NCI-H345 (cell line): Measurements from ENCODE around the gene NCOA5.
A peak's percentile ranks its signal among the peaks of the same experiment; 100 is the strongest.

ENCODE experiments used
- DNase-seq: peaks from one replicate; lab custom pipeline; 2025; lab: John Stamatoyannopoulos, UW

The NCOA5 gene

DNA sequence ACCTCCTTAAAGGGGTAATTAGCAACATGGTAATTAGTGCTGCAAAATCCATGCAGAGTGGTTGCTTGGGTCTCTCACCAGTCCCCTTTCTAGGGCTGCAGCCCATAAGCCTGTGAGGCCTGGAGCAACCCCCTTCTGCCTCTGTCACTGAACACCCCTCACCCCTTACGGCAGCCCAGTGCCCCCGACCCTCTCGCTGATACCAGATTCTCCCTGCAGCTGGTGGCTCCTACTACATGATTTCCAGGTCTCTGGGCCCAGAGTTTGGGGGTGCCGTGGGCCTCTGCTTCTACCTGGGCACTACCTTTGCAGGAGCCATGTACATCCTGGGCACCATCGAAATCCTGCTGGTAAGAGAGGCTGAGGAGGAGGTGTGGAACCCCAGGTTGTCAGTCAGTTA, 52.7 kb downstream of the NCOA5 start:
- no peak for DNase-seq

DNA sequence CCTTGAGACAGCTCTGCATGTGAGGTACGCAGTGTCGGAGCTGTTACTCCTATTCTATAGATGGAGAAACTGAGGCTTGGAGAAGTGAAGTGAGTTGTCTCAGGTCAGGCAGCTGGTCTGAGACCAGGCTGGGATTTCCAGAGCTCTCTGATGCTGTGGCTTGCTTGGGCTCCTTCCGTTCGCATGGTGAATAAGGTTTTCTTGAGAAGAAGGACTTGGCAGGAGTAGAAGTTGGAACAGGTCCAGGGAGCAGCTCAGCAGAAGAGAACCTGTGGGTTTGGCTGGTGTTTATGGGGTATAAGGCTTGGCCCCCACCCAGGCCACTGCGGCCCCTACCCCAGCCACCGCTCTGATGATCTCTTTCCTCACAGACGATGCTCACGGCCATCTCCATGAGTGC, 53.4 kb downstream of the NCOA5 start:
- no peak for DNase-seq

DNA sequence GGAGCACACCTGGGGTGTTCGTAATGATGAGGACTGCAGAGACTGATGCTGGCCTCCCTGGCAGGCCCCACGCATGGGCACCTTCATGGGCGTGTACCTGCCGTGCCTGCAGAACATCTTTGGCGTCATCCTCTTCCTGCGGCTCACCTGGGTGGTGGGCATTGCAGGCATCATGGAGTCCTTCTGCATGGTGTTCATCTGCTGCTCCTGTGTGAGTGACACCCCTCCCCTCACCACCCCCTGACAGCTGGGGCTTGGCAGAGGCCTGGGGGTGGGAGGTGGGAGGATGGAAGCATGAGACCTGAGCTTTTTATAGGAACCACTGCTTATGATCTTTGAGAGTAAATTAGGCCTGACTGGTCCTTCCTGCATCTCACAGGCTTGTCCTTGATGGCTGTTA, 54.0 kb downstream of the NCOA5 start:
- DNase-seq, result peak; percentile 38

DNA sequence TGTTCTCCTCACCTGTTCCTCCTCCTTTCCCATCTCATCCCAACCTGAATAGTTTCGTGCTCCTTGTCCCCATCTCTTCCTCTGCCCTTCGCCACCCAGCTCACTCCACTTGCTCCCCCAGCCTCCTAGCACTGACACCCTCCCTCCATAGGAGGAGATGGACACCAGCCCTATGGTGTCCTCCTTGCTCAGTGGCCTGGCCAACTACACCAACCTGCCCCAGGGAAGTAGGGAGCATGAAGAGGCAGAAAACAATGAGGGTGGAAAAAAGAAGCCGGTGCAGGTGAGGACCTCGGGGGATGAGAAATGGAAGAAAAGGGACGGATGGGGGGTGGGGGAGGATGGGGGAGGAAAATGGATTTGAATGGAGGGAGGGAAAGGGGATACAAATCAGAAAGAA, 54.5 kb downstream of the NCOA5 start:
- DNase-seq, result no peak

DNA sequence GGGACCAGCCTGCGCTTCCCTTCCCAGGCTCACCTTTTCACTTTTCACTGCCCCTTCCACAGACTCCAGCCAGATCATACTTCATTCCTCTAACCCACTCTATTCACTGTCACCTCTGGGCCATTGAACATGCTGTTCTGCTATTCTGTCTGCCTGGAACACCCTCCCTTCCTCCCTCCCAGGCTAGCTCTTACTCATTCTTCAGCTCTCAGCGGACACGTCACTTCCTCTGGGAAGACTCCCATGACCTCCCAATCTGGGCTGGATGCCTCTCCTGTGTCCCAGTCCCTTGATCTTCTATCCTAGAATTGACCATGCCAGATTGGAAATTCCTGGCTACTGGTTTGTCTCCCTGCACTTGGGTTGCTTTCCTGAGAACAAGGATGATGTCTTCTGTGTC, 55.7 kb downstream of the NCOA5 start:
- DNase-seq, result no peak

DNA sequence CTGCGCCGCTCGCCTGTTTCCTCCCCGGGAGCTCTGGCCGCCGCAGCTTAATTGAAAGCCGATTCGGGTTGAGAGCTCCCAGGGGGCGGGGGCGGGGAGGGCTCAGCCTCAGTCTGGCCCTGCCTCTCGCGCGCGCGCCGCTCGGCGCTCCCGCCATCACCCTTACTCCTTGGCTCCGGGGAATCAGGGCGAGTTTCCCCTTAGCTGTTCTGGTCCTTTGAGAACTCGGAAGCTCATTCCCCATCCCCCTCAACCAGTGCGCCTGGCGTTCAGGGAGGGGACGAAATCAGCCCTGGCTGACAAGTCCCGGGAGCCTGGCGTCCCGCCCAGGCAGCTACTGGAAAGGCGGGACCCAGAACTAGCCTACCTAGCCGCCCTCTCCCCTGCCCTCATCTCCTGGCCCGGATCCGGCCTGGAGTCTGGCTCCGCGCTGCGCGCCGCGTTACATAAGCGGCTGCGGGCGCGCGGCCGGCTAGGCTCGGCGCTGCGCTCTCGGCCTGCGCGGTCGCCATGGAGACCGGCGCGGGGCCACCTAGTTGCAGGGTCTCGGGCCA, 58.0 kb downstream of the NCOA5 start:
- DNase-seq, result peak; percentile 86

DNA sequence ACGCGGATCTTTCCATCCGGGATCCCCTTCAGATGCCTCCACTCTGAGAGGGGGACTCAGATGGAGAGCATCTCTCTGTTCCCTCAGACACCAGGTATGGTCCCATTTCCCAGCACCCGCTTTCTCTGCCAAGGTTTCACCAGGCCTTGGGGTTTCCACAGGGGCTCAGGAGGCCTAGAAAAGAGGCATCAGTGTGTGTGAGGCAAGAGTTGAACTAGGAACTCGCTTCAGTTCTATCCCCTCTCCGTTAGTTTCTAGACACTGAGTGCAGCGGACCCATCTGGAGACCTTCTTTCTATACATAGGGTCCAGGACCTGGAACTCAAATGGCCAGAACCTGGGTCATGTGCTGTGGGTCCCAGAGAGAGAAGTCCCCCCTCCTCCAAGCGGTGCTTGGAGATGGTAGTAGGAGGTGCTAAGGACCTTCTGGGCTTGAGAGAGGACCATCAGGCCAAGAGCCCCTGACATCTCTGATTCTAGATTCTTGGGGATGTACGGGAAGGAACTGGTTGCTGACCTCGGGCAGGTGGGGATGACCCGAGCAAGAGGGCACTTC, 58.7 kb downstream of the NCOA5 start:
- DNase-seq, result no peak

DNA sequence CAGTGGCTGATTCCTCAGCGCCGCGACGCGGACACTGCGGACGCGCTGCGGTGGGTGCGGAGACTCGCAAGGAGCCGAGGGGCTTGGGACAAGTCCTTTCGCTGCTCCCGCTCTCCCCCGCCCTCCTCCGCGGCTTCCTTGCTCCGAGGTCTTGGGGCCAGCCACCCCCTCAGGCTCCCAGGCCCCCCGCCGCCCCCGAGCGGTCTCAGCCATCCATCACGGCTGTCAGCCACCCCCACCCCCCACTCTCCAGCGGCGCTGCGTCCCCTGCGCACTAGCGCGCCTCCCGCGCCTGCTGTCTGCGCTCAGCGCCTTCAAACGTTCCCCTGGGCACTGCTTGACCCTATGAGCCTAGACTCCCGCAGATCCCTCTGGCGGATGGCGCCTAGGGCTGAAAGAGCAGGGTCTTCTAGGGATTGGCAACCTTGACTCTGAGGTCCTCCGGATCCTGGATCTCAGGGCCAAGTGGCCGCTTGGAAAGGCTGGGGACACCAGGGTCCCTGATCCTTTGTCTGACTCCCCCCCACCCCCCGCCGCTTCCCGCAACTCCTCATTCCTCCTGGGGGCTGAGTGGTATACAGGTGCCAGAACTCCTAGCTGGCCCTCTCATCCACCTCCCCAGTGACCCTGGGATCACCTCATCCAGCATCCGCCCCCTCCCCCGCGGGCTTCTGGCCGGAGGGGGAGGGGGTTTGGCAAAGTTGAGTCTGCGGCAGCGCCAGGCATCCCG, 59.3 kb downstream of the NCOA5 start:
- peak; percentile 16 for DNase-seq

DNA sequence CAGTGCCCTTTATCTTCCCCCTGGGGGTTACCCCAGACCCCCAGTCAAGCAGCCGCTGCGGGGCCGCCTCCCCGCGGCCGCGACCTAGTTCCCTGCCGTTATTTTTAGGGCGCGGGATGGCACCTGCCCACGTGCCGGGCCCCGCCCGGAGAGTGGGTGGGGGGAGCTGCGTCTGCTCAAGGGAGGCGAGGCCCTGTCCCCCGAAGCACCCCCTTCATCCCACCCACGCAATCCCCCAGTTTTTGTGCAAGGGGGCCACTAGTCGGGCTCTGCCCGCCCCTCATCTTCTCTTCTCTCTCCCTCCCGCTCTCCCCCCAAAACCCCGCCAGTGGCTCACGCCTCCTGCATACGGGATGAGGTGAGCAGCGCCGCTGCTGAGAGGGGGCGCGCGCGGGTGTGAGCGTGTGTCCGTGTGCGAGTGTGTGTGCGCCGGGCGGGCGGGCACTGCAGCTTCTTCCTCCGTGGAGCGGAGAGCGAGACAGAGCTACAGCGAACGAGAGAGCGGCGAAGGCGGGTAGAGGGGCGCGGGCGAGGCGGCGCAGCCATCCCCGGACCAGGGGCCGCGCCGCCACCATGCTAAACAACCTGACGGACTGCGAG, 60.9 kb downstream of the NCOA5 start, which contains the start of gene SLC12A5:
Gene SLC12A5, plus strand, starts transcription at position 444 of the 600 bp plus-strand sequence. Its CDS starts 130 bp downstream, at position 574.
- no peak for DNase-seq

DNA sequence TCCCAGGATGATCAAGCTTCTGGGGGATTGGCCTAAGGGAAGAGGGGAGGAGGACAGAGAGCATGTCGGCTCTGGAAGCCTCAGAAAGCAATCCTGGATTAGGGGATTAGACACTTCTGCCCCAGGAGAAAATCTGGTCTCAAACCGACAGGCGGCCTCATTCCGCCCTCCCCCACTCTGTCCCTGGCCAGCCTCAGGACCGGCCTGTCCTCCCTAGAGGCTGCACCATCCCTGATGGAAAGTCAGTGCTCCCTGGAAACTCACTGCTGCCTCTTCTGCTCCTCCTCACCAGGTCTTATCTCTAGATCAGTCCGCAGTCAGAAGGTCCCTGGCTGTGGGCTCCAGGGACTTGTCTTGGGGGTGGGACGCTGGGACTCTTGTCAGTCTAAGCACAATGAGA, 61.7 kb downstream of the NCOA5 start:
- DNase-seq, result no peak

DNA sequence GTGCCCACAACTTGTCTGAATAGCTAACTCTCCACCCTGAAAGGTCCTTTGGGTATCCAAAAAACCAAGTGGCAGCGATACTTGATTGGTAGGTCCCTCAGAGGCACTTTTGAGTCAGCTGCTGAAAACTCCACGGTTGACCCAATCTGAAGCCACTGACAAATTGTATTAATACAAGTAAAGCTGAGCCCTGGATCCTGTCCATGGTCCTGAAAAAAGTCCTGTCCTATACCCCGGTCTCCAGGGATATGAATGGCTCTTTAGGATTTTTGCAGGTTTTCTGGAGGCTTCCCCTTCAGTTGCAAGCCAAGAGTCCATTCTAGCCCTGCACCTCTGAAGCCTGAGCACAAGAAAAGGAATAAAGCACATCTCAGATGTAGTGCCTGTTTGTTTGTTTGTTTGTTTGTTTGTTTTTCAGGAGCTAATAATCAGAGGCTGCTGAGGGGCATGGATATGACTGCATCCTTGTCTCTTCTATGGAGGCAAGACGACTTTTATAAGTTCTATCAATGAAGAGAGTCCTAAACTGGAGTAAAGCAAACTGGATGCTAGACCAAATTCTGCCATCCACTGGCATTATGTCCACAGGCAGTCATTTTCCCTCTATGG, 62.4 kb downstream of the NCOA5 start:
- no peak for DNase-seq

DNA sequence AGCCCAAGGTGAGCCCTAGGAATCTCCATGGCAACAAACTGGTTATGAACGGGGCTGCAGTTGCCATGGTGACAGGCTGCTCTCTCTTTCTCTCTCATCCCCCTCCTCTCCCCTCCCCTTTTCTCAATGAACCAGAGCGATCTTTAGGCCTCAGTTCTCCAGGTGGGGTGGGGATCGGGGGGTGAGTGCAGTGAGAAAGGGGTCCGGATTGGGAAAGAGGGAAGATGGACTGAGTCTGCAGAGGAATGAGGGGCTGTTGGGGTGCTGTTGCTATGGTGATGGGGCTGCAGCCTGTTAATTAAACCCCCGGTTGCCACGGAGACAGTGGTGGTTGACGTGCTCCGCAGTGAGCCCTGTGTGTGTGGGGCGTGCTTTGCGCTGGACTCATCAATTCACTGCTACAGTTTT, 64.4 kb downstream of the NCOA5 start:
- DNase-seq, result no peak

DNA sequence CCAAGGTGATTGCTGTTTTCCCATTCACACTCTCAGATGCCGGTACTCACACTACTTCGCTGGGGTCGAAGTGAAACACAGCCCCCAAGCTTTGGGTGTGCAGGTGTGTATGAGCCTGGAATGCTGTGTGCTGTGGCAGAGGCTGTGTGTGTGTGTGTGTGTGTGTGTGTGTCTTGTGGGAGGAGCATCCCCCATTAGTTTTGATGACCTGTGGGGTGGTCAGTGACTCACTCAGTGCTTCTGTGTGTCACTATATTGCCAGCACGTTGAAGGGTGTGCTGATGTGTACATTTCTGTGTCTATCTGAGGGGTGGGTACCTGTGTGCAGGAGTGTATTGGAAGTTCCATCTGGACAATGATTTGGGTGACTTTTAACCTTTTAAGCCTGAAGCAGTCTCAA, 65.8 kb downstream of the NCOA5 start:
- DNase-seq, result no peak

DNA sequence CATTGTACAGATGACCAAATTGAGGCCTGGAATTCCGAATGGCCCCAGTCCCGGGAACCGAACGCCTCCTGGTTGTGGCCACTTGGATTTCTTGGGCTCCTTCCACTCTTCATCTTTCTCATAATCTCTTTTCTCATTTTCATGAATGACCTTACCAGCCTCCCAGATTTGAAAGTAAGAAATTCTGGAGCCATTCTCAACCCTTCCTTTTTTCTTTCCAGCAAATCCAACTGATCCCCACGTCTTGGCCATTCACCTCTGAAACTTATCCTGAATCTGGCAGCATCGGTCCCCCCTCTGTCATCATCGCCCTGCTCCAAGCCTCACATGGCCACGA, 66.6 kb downstream of the NCOA5 start:
- DNase-seq, result no peak

DNA sequence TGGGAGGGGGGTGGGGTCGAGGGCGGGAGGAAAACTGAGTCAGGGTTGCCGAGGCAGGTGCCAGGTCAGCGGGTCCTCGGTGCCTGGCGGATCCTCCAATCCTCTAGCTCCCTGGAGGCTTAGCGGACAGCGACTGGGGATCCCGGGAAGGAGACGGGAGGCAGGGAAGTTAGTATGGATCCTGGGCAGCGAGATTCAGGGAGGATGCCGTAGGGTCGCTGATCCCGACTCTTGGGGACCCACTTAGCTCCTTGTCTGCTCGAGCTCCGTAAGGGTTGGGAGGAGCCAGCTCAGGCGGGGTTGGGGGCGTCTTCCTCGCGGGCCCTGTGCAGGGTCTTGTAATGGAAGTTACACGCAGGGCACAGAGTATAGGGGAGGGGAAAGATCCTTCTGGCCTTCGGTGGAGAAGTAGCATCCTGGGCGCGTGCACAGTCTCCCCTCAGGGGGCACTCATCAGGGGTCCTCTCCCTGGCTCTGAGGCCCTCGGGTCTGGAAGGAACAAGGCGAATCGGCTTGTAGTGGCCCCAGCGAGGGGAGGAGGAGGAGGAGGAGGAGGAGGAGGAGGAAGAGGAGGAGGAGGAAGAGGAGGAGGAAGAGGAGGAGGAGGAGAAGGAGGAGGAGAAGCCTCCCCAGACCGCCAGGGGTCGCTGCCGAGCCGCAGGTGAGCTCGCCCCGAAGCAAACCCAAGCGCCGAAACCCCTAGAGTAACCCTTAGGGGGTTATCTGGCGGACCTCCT, 67.2 kb downstream of the NCOA5 start:
- DNase-seq, result peak; percentile 68

DNA sequence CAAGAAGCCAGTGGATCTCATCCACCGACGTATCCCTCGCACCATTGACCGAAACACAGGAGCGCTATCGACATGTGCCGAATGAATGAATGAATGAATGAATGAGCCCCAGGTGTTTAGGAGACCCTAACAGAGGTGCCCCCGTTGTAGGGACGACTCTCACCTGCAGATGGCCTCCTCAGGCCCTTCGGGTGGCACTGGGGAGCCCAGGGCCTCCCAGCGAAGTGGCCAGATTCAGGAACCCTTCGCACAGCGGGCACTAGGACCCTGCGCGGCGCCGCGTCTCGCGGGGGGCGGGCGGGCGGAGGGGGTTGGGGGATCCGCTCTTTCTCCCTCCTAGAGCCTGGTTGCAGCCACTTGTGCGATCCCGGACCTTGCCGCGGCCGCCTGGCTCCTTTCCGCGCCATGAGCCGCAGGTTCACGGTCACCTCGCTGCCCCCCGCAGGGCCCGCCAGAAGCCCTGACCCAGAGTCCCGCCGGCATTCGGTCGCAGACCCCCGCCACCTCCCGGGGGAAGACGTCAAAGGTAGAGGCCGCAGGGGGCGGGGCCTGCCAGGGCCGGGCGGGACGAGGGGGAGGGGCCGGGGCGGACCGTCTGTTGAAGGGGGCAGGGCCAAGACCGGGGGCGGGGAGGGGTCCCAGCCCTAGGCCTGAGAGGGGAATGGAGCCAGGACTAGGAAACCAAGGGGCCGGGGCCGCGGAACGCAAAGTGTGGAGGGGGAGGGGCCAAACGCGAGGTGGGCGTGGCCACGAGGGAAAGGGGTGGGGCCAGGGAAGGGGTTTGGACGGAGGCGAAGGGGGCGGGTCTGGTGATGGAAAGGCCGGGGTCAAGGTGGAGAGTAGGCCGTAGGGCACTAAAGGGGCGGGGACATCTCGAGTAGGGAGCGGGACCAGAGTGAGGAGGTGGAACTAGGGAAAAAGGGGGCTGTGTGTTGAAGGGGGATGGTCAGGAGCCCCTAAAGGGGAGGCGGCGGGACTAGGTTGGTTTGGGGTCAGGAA, 68.1 kb downstream of the NCOA5 start:
- DNase-seq, result peak; percentile 93

DNA sequence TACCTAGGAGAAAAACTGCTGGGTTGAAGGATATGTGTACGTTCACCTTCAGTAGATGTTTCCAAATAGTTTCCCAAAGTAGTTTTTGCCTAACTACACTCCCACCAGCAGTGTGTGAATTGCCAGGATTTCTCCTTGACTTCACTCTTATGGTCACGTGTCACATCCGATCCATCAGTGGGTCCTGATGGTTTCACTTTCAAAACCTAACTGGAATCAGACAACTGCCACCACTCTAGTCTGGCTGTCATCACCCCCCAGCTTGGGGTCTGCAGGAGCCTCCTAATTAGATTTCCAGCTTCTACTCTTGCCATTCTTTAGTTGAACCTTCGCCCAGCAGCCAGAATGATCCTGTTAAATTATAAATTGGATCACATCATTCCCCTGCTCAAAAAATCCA, 69.2 kb downstream of the NCOA5 start:
- DNase-seq, result no peak

DNA sequence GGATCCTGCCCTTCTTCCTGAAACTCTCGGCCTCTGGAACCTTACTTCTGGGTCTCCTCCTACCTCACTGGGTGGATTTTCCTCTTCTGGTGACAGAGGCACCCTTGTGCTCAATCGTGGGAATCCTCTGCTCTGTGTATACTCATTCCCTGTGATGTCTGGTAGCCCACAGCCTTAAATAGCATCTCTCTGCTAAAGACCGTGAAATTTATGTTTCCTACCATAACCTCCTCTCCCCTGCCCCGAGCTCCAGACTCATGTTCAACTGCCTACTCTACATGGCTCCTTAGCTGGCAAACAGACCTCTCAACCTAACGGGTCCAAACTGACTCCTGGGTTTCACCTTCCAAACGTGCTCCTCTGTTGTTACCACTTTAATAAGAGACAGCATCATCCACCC, 71.2 kb downstream of the NCOA5 start:
- no peak for DNase-seq

DNA sequence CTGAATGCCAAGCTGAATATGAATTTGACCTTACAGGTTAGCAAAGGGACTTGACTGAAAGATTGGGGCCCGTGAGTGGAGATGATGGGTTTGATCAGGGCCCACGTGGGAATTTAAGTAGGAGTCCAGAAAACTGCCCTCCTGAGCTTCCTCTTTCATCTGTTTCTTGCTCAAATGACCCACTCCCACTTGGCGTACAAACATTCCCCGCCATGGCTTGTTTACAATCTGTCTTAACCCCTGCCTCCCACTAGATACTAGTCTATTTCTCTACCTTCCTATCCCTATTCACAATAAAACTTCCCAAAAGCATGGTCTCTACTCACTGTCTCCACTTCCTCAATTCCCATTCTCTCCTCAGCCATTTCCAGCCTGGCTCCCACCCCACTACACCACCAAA, 71.7 kb downstream of the NCOA5 start:
- no peak for DNase-seq

DNA sequence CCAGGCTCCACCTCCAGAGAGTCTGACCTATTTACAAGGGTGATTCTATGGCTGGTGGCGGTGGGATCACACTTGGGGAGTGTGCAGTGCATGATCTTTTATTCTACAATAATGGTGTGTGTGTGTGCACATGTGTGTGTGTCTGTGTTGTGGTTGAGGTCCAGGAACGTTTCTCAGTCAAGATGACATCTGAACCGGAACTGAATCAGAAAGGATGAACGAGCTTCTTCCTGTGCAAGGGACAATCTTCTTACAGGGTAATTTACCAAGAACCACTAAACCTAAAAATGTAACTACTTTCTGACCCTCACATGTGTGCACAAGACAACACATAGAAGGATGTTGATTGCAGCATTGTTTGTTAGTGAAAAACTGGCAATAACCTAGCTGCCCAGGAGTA, 72.5 kb downstream of the NCOA5 start:
- DNase-seq, result no peak
